DND-41 (cell line): Measurements from ENCODE around the gene LCE1F.

Experiments used
- ATAC-seq: fragments of 200-7000 bp; cut with Tn5 transposase; 3 replicates; pipeline ENCODE4 v1.9.1; 2021; ENCODE audit warnings: low read depth; ENCODE audit not compliant: insufficient read depth
- DNase-seq: peaks from one replicate; pipeline ENCODE4 v3.0.0-alpha.2; 2020
- H2AFZ ChIP-seq: 2 replicates; pipeline ENCODE4 v1.6.0; 2012; ENCODE audit warnings: low read depth, low read length
- H3K27ac ChIP-seq: 2 replicates; pipeline ENCODE4 v1.5.1; 2012; ENCODE audit warnings: low read length, inconsistent platforms
- H3K27me3 ChIP-seq: fragments of 200-600 bp; sonication (generic); 2 replicates; pipeline ENCODE4 v1.6.0; 2012; ENCODE audit warnings: low read length, mild to moderate bottlenecking, inconsistent platforms; ENCODE audit not compliant: insufficient read depth, poor library complexity
- H3K36me3 ChIP-seq: 2 replicates; pipeline ENCODE4 v1.5.1; 2012; ENCODE audit warnings: low read length, inconsistent platforms; ENCODE audit not compliant: insufficient read depth
- H3K4me1 ChIP-seq: 2 replicates; pipeline ENCODE4 v1.5.1; 2012; ENCODE audit warnings: mild to moderate bottlenecking, low read length; ENCODE audit not compliant: insufficient read depth
- H3K4me2 ChIP-seq: 2 replicates; pipeline ENCODE4 v1.6.0; 2012; ENCODE audit warnings: mild to moderate bottlenecking, moderate library complexity, low read length, inconsistent platforms; ENCODE audit not compliant: insufficient read depth
- H3K4me3 ChIP-seq, 2 experiments: fragments of 200-600 bp in 1 of 2; shearing (Covaris generic) in 1 of 2; 2 replicates each; pipeline ENCODE4 v1.5.1; 2012 to 2016; ENCODE audit warnings: inconsistent platforms in 2 of 2, low read length in 2 of 2, mild to moderate bottlenecking in 2 of 2, low read depth in 1 of 2, moderate library complexity in 1 of 2
- H3K79me2 ChIP-seq: 2 replicates; pipeline ENCODE4 v1.6.0; 2012; ENCODE audit warnings: low read length, inconsistent platforms; ENCODE audit not compliant: insufficient read depth
- H3K9ac ChIP-seq: 2 replicates; pipeline ENCODE4 v1.6.0; 2012; ENCODE audit warnings: low read depth, mild to moderate bottlenecking, inconsistent platforms, low read length, moderate library complexity
- H3K9me3 ChIP-seq: 2 replicates; pipeline ENCODE4 v1.5.1; 2012; ENCODE audit warnings: low read length, moderate library complexity, mild to moderate bottlenecking, inconsistent platforms; ENCODE audit not compliant: insufficient read depth, severe bottlenecking
- H4K20me1 ChIP-seq: 2 replicates; pipeline ENCODE4 v1.6.0; 2012; ENCODE audit warnings: low read length; ENCODE audit not compliant: insufficient read depth
- EZH2 ChIP-seq: IDR thresholded peaks from 3 replicates; pipeline ENCODE4 v1.6.1; 2012; ENCODE audit warnings: borderline replicate concordance, low read depth, mild to moderate bottlenecking, moderate library complexity, low read length, inconsistent platforms; ENCODE audit not compliant: severe bottlenecking
- TF ChIP-seq, protein P1 (sequence below): IDR thresholded peaks from 2 replicates; pipeline ENCODE4 v1.5.1; 2012; ENCODE audit warnings: borderline replicate concordance, low read length, moderate library complexity, mild to moderate bottlenecking; ENCODE audit not compliant: poor library complexity, severe bottlenecking; ENCODE audit errors: extremely low read depth

LCE1F gene

DNA sequence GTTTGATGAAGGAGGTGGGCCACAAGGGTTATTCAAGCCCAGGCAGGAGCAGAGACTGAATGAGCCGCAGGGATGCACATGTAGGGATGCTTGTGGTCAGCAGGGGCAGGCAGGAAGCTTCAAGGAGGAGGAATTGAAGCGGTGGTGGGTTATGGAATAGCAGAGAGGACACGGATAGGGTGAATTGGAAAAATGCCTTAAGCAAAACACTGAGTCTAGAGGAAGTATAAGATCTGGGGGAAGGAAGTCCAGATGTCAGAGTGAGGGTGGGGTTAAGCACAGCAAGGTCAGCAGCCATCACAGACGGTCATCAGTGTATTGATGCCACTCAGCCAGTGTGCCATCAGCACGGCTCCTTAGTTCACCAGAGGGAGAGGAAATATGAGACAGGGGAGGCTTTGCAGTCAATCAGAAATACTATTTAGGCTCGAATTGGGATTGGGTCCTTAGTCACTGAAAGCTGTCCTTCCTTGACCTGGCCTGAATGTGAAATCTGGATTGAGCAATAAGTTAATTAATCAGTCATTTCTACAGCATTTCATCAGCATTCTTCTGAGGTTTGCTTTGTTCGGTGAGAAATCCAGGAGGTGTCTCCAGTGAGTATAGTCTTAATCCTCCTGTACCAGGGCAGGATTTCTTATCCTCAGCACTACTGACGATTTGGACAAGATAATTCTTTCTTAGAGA, 6.0 kb upstream of the LCE1F start:
- H3K4me2 ChIP-seq = no peak overlapping the region
- no peak overlapping the region for H3K27ac ChIP-seq
- H3K9ac ChIP-seq = no peak overlapping the region
- no peaks in the 10 kb centered on the region for H3K4me1 ChIP-seq
- H2AFZ ChIP-seq = no peak overlapping the region
- no peak overlapping the region for H3K4me3 ChIP-seq
- H3K9me3 ChIP-seq = no peaks in the 10 kb centered on the region
- H3K36me3 ChIP-seq = no peaks in the 10 kb centered on the region
- no peaks in the 10 kb centered on the region for H3K27me3 ChIP-seq
- DNase-seq (no peak), ATAC-seq (no peak)
- TF ChIP-seq, protein P1, sequence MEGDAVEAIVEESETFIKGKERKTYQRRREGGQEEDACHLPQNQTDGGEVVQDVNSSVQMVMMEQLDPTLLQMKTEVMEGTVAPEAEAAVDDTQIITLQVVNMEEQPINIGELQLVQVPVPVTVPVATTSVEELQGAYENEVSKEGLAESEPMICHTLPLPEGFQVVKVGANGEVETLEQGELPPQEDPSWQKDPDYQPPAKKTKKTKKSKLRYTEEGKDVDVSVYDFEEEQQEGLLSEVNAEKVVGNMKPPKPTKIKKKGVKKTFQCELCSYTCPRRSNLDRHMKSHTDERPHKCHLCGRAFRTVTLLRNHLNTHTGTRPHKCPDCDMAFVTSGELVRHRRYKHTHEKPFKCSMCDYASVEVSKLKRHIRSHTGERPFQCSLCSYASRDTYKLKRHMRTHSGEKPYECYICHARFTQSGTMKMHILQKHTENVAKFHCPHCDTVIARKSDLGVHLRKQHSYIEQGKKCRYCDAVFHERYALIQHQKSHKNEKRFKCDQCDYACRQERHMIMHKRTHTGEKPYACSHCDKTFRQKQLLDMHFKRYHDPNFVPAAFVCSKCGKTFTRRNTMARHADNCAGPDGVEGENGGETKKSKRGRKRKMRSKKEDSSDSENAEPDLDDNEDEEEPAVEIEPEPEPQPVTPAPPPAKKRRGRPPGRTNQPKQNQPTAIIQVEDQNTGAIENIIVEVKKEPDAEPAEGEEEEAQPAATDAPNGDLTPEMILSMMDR = no peak
- no peak for TF ChIP-seq EZH2
- H3K79me2 ChIP-seq = no peaks in the 10 kb centered on the region
- no peaks in the 10 kb centered on the region for H4K20me1 ChIP-seq

DNA sequence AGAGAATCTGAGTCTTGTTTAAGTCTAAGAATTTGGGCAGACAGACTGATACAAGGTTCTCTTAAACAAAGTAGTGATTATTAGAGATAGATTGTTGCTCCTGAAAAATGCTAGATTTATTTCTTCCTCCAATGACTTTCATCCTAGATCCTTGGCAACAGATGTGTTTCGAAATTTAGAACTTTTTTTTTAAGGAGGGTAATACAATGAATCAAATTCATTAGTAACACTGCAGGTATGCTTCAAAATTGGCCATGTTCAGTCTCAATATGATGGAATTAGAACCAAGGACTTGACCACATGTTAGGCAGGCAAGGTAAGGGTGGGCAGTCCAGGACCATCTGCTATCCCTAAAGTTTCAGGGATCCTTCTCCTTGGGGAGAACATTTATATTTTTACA, 4.5 kb upstream of the LCE1F start:
- Histone ChIP-seq H3K27ac (no peak overlapping the region), H3K36me3 (no peaks in the 10 kb centered on the region), H3K4me2 (no peak overlapping the region), H3K27me3 (no peaks in the 10 kb centered on the region), H4K20me1 (no peaks in the 10 kb centered on the region), H3K9ac (no peak overlapping the region), H2AFZ (no peak overlapping the region), H3K9me3 (no peaks in the 10 kb centered on the region), H3K4me1 (no peaks in the 10 kb centered on the region), H3K79me2 (no peaks in the 10 kb centered on the region), H3K4me3 (no peak overlapping the region)
- ATAC-seq = no peak
- DNase-seq = no peak
- TF ChIP-seq, protein P1 = no peak
- TF ChIP-seq EZH2 = no peak

DNA sequence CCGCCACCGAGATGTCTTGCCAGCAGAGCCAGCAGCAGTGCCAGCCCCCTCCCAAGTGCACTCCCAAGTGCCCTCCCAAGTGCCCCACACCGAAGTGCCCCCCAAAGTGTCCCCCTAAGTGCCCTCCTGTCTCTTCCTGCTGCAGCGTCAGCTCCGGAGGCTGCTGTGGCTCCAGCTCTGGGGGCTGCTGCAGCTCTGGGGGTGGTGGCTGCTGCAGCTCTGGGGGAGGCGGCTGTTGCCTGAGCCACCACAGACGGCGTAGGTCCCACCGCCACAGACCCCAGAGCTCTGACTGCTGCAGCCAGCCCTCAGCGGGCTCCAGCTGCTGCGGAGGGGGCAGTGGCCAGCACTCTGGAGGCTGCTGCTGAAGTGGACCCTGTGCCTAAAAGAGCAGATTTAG, 1.4 kb downstream of the LCE1F start:
- H3K9ac ChIP-seq = no peak overlapping the region
- no peaks in the 10 kb centered on the region for H3K79me2 ChIP-seq
- peaks cover 4% of the 10 kb centered on the region for H3K27me3 ChIP-seq
- no peak overlapping the region for H3K4me3 ChIP-seq
- DNase-seq (no peak), ATAC-seq (no peak)
- TF ChIP-seq EZH2 = no peak
- TF ChIP-seq, protein P1 = no peak
- H3K4me2 ChIP-seq = no peak overlapping the region
- H3K9me3 ChIP-seq = no peaks in the 10 kb centered on the region
- no peak overlapping the region for H2AFZ ChIP-seq
- no peaks in the 10 kb centered on the region for H3K4me1 ChIP-seq
- no peaks in the 10 kb centered on the region for H3K36me3 ChIP-seq
- no peak overlapping the region for H3K27ac ChIP-seq
- no peaks in the 10 kb centered on the region for H4K20me1 ChIP-seq
